HEK293 (cell line): Measurements from ENCODE around the gene EXO5.

Experiments
- CTCF ChIA-PET: fragments of 350-600 bp; formaldehyde crosslinking; extraction: SDS; loops from one replicate; lab custom pipeline; 2021; ENCODE audit warnings: antibody characterized with exemption; lab: Yijun Ruan, JAX
- POLR2A ChIA-PET: fragments of 300-600 bp; formaldehyde crosslinking; extraction: SDS; loops from one replicate; lab custom pipeline; 2020; ENCODE audit warnings: antibody characterized with exemption, inconsistent platforms; lab: Yijun Ruan, JAX
- H3K27ac ChIP-seq: fragments of 200-500 bp; sonication (Bioruptor generic); 2 replicates; pipeline ENCODE4 v1.5.1; 2014; ENCODE audit warnings: low read depth, low read length, control low read depth, inconsistent platforms; ENCODE audit errors: extremely low read depth
- H3K36me3 ChIP-seq, 2 experiments: fragments of 200-500 bp in 1 of 2; sonication (Bioruptor generic) in 1 of 2; 1 replicate in 1 of 2; 2 replicates in 1 of 2; pipeline ENCODE4 v1.5.1; 2014 to 2017; ENCODE audit warnings: inconsistent platforms in 2 of 2, low read length in 2 of 2; ENCODE audit not compliant: control insufficient read depth in 2 of 2, insufficient read depth in 1 of 2
- H3K4me1 ChIP-seq: fragments of 200-500 bp; sonication (Bioruptor generic); 2 replicates; pipeline ENCODE4 v1.5.1; 2014; ENCODE audit warnings: mild to moderate bottlenecking, low read length, inconsistent platforms; ENCODE audit not compliant: control insufficient read depth, insufficient read depth
- H3K4me3 ChIP-seq: 2 replicates; pipeline ENCODE4 v1.5.1; 2011; ENCODE audit warnings: low read depth, mild to moderate bottlenecking, control low read depth, low read length, moderate library complexity
- H3K9me3 ChIP-seq: fragments of 200-500 bp; sonication (Bioruptor generic); 2 replicates; pipeline ENCODE4 v1.5.1; 2014; ENCODE audit warnings: low read depth, low read length, inconsistent platforms; ENCODE audit not compliant: control insufficient read depth, insufficient read depth
- BCL11B ChIP-seq: fragments of 450-650 bp; formaldehyde crosslinking; IDR thresholded peaks from 2 replicates; pipeline ENCODE4 v1.5.1; 2016; ENCODE audit warnings: low read depth, missing biosample characterization, missing genetic modification characterization
- EGR2 ChIP-seq: fragments of 450-650 bp; formaldehyde crosslinking; IDR thresholded peaks from 2 replicates; pipeline ENCODE4 v1.5.1; 2016; ENCODE audit warnings: low read depth, missing biosample characterization, missing genetic modification characterization
- KLF9 ChIP-seq: fragments of 450-650 bp; formaldehyde crosslinking; IDR thresholded peaks from 2 replicates; pipeline ENCODE4 v1.5.1; 2016; ENCODE audit warnings: missing biosample characterization, missing genetic modification characterization, low read depth
- ZNF10 ChIP-seq: fragments of 450-650 bp; formaldehyde crosslinking; IDR thresholded peaks from 2 replicates; pipeline ENCODE4 v1.5.1; 2017; ENCODE audit warnings: missing biosample characterization, missing genetic modification characterization
- ZNF155 ChIP-seq: fragments of 450-650 bp; formaldehyde crosslinking; IDR thresholded peaks from 2 replicates; pipeline ENCODE4 v1.5.1; 2016; ENCODE audit warnings: missing biosample characterization, missing genetic modification characterization
- ZNF274 ChIP-seq, 2 experiments: fragments of 200-500 bp in 1 of 2; fragments of 450-650 bp in 1 of 2; sonication (Bioruptor generic) in 1 of 2; formaldehyde crosslinking in 1 of 2; IDR thresholded peaks; 2 replicates each; pipeline versions ENCODE4 v1.5.1 to v1.6.1; 2014 to 2016; ENCODE audit warnings: borderline replicate concordance in 1 of 2, inconsistent platforms in 1 of 2, low read length in 1 of 2, missing biosample characterization in 1 of 2, missing genetic modification characterization in 1 of 2
- ZNF335 ChIP-seq: fragments of 450-650 bp; formaldehyde crosslinking; conservative IDR thresholded peaks from 2 replicates; pipeline ENCODE4 v1.5.1; 2016; ENCODE audit warnings: missing biosample characterization, missing genetic modification characterization
- ZNF341 ChIP-seq: fragments of 450-650 bp; formaldehyde crosslinking; IDR thresholded peaks from 2 replicates; pipeline ENCODE4; 2016; ENCODE audit warnings: low read depth, missing biosample characterization, missing genetic modification characterization
- ZNF37A ChIP-seq: fragments of 450-650 bp; IDR thresholded peaks from 2 replicates; pipeline ENCODE4 v1.5.1; 2018; ENCODE audit warnings: missing biosample characterization, missing genetic modification characterization
- ZNF423 ChIP-seq: fragments of 450-650 bp; formaldehyde crosslinking; IDR thresholded peaks from 2 replicates; pipeline ENCODE4 v1.5.1; 2016; ENCODE audit warnings: missing biosample characterization, missing genetic modification characterization
- ZNF529 ChIP-seq: fragments of 450-650 bp; formaldehyde crosslinking; IDR thresholded peaks from 2 replicates; pipeline ENCODE4 v1.5.1; 2017; ENCODE audit warnings: missing genetic modification characterization, missing biosample characterization; ENCODE audit not compliant: insufficient replicate concordance
- ZNF555 ChIP-seq: fragments of 450-650 bp; formaldehyde crosslinking; conservative IDR thresholded peaks from 2 replicates; pipeline ENCODE4 v1.5.1; 2017; ENCODE audit warnings: missing biosample characterization, mild to moderate bottlenecking, missing genetic modification characterization, inconsistent platforms
- ZNF621 ChIP-seq: fragments of 450-650 bp; formaldehyde crosslinking; IDR thresholded peaks from 2 replicates; pipeline ENCODE4 v1.5.1; 2017; ENCODE audit warnings: missing biosample characterization, missing genetic modification characterization
- ZNF776 ChIP-seq: fragments of 450-650 bp; formaldehyde crosslinking; IDR thresholded peaks from 2 replicates; pipeline ENCODE4 v1.5.0; 2017; ENCODE audit warnings: missing biosample characterization, missing genetic modification characterization, borderline replicate concordance
- TF ChIP-seq, protein P1 (sequence below): fragments of 450-650 bp; formaldehyde crosslinking; IDR thresholded peaks from 2 replicates; pipeline ENCODE4 v1.5.1; 2016; ENCODE audit warnings: missing biosample characterization, missing genetic modification characterization
- TF ChIP-seq, protein P2 (sequence below): fragments of 450-650 bp; formaldehyde crosslinking; IDR thresholded peaks from 2 replicates; pipeline ENCODE4 v1.5.1; 2016; ENCODE audit warnings: missing biosample characterization, missing genetic modification characterization
- TF ChIP-seq, protein P3 (sequence below): fragments of 450-650 bp; formaldehyde crosslinking; conservative IDR thresholded peaks from 2 replicates; pipeline ENCODE4 v1.5.1; 2016; ENCODE audit warnings: low read depth, missing biosample characterization, missing genetic modification characterization
- TF ChIP-seq, protein P4 (sequence below): fragments of 450-650 bp; formaldehyde crosslinking; IDR thresholded peaks from 2 replicates; pipeline ENCODE4 v1.5.1; 2016; ENCODE audit warnings: missing biosample characterization, missing genetic modification characterization
- TF ChIP-seq, protein P5 (sequence below): fragments of 450-650 bp; formaldehyde crosslinking; IDR thresholded peaks from 2 replicates; pipeline ENCODE4 v1.5.1; 2016; ENCODE audit warnings: missing biosample characterization, missing genetic modification characterization
- TF ChIP-seq, protein P6 (sequence below): fragments of 450-650 bp; formaldehyde crosslinking; IDR thresholded peaks from 2 replicates; pipeline ENCODE4 v1.5.1; 2016; ENCODE audit warnings: missing biosample characterization, missing genetic modification characterization

EXO5 gene

DNA sequence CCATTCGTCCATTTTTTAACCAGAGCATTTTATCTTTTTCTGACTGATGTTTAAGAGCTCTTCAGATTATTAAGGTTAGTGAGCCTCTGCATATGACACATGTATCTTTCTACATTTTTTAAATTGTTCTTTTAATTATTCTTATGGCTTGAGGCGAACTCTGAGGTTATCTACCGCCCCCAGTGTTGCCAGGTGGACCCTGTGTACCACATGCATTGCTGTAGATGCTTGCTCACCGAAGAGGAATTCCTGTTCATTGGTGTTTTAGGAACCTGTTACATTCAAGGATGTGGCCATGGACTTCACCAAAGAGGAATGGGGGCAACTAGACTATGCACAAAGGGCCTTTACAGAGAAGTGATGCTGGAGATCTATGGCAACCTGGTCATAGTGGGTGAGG, 54.7 kb downstream of the EXO5 start (continued):
- TF ChIP-seq, protein P1, sequence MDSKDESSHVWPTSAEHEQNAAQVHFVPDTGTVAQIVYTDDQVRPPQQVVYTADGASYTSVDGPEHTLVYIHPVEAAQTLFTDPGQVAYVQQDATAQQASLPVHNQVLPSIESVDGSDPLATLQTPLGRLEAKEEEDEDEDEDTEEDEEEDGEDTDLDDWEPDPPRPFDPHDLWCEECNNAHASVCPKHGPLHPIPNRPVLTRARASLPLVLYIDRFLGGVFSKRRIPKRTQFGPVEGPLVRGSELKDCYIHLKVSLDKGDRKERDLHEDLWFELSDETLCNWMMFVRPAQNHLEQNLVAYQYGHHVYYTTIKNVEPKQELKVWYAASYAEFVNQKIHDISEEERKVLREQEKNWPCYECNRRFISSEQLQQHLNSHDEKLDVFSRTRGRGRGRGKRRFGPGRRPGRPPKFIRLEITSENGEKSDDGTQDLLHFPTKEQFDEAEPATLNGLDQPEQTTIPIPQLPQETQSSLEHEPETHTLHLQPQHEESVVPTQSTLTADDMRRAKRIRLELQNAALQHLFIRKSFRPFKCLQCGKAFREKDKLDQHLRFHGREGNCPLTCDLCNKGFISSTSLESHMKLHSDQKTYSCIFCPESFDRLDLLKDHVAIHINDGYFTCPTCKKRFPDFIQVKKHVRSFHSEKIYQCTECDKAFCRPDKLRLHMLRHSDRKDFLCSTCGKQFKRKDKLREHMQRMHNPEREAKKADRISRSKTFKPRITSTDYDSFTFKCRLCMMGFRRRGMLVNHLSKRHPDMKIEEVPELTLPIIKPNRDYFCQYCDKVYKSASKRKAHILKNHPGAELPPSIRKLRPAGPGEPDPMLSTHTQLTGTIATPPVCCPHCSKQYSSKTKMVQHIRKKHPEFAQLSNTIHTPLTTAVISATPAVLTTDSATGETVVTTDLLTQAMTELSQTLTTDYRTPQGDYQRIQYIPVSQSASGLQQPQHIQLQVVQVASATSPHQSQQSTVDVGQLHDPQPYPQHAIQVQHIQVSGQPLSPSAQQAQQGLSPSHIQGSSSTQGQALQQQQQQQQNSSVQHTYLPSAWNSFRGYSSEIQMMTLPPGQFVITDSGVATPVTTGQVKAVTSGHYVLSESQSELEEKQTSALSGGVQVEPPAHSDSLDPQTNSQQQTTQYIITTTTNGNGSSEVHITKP (tag by site-specific recombination) = no peak

DNA sequence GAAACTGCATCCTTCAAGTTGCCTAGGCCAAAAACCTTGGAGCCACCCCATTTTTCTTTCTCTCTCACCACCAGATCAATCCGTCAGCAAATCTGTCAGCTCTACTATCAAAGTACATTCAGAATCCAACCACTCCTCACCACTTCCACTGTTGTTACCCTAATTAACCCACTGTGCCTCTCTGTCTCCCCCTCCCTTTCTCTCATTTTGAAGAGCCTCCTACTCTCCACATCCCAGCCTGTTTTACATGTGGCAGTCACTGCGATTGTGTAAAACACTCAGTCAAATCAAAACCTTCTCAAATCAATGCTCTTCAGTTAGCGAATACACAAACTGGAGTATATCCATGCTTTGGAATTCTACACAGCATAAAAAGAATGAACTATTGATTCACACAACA, 55.9 kb downstream of the EXO5 start:
- TF ChIP-seq ZNF335 (tag by site-specific recombination) (no peak), ZNF621 (no peak), ZNF274 (IDR thresholded peaks at IDR 0.05; ENCODE audit: low read length) (no peak), ZNF274 (tag by site-specific recombination; IDR thresholded peaks at IDR 0.05; ENCODE audit: borderline replicate concordance) (no peak), ZNF423 (no peak), EGR2 (no peak), KLF9 (no peak), ZNF37A (tag by site-specific recombination) (no peak), ZNF555 (tag by site-specific recombination) (no peak), ZNF341 (tag by site-specific recombination) (no peak), ZNF10 (tag by site-specific recombination) (no peak), ZNF529 (tag by site-specific recombination) (no peak), BCL11B (tag by site-specific recombination) (no peak), ZNF155 (no peak), ZNF776 (tag by site-specific recombination) (no peak)
- TF ChIP-seq, protein P2, sequence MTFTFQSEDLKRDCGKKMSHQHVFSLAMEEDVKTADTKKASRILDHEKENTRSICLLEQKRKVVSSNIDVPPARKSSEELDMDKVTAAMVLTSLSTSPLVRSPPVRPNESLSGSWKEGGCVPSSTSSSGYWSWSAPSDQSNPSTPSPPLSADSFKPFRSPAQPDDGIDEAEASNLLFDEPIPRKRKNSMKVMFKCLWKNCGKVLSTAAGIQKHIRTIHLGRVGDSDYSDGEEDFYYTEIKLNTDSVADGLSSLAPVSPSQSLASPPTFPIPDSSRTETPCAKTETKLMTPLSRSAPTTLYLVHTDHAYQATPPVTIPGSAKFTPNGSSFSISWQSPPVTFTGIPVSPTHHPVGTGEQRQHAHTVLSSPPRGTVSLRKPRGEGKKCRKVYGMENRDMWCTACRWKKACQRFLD (tag by site-specific recombination) = no peak
- TF ChIP-seq, protein P3, sequence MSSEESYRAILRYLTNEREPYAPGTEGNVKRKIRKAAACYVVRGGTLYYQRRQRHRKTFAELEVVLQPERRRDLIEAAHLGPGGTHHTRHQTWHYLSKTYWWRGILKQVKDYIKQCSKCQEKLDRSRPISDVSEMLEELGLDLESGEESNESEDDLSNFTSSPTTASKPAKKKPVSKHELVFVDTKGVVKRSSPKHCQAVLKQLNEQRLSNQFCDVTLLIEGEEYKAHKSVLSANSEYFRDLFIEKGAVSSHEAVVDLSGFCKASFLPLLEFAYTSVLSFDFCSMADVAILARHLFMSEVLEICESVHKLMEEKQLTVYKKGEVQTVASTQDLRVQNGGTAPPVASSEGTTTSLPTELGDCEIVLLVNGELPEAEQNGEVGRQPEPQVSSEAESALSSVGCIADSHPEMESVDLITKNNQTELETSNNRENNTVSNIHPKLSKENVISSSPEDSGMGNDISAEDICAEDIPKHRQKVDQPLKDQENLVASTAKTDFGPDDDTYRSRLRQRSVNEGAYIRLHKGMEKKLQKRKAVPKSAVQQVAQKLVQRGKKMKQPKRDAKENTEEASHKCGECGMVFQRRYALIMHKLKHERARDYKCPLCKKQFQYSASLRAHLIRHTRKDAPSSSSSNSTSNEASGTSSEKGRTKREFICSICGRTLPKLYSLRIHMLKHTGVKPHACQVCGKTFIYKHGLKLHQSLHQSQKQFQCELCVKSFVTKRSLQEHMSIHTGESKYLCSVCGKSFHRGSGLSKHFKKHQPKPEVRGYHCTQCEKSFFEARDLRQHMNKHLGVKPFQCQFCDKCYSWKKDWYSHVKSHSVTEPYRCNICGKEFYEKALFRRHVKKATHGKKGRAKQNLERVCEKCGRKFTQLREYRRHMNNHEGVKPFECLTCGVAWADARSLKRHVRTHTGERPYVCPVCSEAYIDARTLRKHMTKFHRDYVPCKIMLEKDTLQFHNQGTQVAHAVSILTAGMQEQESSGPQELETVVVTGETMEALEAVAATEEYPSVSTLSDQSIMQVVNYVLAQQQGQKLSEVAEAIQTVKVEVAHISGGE (tag by site-specific recombination) = no peak
- TF ChIP-seq, protein P4, sequence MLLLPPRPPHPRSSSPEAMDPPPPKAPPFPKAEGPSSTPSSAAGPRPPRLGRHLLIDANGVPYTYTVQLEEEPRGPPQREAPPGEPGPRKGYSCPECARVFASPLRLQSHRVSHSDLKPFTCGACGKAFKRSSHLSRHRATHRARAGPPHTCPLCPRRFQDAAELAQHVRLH (tag by site-specific recombination) = no peak
- TF ChIP-seq, protein P5, sequence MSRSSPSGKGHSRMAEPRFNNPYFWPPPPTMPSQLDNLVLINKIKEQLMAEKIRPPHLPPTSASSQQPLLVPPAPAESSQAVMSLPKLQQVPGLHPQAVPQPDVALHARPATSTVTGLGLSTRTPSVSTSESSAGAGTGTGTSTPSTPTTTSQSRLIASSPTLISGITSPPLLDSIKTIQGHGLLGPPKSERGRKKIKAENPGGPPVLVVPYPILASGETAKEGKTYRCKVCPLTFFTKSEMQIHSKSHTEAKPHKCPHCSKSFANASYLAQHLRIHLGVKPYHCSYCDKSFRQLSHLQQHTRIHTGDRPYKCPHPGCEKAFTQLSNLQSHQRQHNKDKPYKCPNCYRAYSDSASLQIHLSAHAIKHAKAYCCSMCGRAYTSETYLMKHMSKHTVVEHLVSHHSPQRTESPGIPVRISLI (tag by site-specific recombination) = no peak
- TF ChIP-seq, protein P6, sequence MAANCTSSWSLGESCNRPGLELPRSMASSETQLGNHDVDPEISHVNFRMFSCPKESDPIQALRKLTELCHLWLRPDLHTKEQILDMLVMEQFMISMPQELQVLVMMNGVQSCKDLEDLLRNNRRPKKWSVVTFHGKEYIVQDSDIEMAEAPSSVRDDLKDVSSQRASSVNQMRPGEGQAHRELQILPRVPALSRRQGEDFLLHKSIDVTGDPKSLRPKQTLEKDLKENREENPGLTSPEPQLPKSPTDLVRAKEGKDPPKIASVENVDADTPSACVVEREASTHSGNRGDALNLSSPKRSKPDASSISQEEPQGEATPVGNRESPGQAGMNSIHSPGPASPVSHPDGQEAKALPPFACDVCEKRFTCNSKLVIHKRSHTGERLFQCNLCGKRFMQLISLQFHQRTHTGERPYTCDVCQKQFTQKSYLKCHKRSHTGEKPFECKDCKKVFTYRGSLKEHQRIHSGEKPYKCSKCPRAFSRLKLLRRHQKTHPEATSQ (tag by site-specific recombination) = no peak
- H3K27ac ChIP-seq = no peak overlapping the region
- POLR2A ChIA-PET = no interaction called here
- no peak overlapping the region for H3K4me3 ChIP-seq
- no peaks in the 10 kb centered on the region for H3K36me3 ChIP-seq
- CTCF ChIA-PET = no interaction called here
- no peaks in the 10 kb centered on the region for H3K9me3 ChIP-seq
- H3K4me1 ChIP-seq = no peaks in the 10 kb centered on the region
